Eye (tissue), 1 donor: ENCODE data around the gene CUL7.
"Not testable (repeated sequence)": the region's sequence is repeated elsewhere in the genome, so short reads cannot be mapped to it uniquely, and the experiment has no call there.

Experiments
- DNase-seq: peaks from one replicate; pipeline ENCODE4 v3.0.0-alpha.2; 2015

Gene CUL7

GRCh38 chr6:43053545-43054205 lies at the start of gene CUL7:
CUL7 (minus strand) TSS chr6:43053851; CDS start chr6:43052788, 1,063 bp downstream.
- peak; percentile 96 for DNase-seq

DNA sequence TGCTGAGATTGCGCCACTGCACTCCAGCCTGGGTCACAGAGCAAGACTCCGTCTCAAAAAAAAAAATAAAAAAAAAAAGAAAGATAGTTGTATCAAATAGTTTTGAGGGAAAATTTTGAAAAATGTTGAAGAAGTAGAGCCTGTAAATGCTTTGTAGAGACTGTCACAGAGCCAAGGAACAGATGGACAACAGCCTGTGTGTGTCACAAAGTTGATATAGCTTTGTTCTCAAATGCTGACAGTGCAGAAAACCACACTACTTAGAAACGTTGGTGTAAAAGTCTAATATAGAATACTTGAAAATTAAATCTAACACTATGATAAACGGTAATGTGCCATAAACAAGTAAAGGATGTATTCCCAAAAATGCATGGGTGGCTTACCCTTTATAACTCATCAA lies 47.8 kb upstream of the CUL7 start:
- DNase-seq: no peak

GRCh38 chr6:43097502-43097901 lies 43.9 kb upstream of the CUL7 start:
- DNase-seq: no peak

DNA sequence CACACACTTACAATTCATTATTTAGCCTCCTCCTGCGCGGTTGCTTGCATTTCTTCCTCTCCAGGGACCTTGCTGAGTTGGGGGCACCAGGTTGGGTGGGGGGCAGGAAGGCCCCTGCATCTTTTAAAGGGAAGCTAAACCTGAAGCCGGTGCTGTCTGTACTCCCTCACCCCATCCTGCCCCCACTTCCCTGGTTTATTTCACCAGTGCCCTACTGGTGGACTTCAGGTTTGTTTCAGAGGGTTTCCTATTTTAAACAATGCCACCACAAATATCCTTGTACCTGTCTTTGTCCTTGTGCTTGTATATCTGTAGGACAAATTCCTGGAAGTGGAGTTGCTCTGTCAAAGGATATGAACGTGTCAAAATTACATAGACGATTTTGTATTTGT lies 43.4 kb upstream of the CUL7 start:
- DNase-seq: no peak

- DNase-seq: peak; percentile 66
Measured at GRCh38 chr6:43096451-43097097, 42.9 kb upstream of the CUL7 start.

- no peak for DNase-seq
Measured at GRCh38 chr6:43095939-43096338, 42.3 kb upstream of the CUL7 start.

- peak; percentile 54 for DNase-seq
Measured at GRCh38 chr6:43093436-43094289, 40.0 kb upstream of the CUL7 start.

- no peak for DNase-seq
Measured at GRCh38 chr6:43092635-43093034, 39.0 kb upstream of the CUL7 start.

- no peak for DNase-seq
Measured at GRCh38 chr6:43091436-43091991, 37.9 kb upstream of the CUL7 start.

DNA sequence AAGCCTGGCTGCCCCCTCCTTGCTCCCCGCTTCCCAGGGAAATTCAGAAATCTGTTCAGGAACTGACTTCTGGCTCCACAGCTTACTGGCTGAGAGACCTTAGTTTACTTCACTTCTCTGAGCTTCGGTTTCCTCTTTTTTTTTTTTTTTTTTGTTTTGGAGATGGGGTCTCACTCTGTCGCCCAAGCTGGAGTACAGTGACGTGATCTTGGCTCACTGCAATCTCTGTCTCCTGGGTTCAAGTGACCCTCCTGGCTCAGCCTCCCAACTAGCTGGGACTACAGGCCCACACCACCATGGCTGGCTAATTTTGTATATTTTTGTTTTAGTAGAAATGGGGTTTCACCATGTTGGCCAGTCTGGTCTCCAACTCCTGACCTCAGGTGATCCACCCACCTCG lies 37.4 kb upstream of the CUL7 start:
- DNase-seq: no peak

DNA sequence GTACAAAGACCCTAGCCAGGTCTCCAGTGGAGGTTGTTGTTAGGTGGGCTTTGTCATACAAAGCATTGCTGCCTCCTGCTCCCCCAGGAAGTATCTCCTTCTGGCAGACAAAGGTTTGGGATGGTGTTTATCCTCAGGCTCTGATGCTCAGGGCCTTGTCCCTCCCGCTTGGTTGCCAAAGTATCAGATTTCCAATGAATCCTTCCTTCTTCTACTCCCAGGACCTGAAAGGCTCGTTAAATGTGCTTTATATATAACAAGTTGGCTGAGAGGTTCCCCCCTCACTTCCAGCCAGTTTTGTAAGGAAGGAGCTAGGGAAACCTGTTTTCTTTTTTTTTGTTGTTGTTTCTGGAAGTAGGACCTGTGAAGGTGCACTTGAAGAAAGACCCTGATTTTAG lies 36.9 kb upstream of the CUL7 start:
- peak; percentile 57 for DNase-seq

DNA sequence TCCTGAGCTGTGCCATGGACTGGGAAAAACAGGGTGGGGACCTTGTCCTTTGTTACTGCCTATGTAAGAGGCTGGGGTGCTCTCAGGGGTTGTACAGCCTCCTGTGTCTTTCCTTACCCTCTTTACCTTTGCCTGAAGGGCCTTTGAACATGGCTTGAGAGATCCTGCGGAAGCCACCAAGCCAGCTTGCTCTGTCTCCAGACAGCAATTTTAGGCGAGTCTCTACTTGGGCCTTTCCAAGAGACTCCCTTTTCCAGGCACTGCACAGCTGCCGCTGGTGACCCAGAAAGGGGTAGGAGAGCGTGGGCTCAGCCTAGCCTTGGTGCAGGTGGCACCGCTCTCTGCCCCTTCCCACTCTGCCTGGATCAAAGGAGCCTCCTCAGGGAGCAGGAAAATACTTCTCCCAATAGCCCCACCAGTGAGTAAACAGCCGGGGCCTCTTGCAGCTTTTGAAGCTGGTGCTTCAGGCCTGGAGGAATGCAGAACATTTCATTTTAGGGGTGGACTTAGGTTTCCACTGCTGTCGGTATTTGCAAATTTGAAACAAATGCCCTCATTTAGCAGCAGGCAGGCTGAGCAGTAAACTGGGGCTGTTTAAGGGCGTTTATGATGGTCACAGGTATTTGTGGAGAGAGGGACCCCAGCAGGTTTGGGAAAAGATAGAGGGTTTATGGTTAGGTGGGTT lies 36.4 kb upstream of the CUL7 start:
- DNase-seq: peak; percentile 62

DNA sequence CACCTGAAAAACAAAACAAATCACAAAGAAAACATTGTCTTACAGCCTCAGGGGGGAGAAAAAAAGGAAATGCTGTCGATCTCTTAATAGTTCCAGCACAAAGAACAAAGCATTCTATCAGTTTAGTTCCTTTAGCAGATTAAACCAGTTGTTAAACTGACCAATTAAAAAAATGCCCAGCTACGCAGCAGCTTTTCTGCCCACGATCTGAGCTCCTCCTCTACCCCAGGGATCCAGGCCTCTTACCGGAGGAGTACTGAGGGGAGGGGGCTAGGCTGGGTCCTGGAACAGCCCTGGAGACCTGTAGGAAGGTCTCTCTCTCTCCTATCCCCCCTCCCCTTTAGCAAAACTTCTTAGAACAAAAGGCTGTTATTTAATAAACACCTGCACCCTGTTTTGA lies 35.8 kb upstream of the CUL7 start:
- peak; percentile 76 for DNase-seq

DNA sequence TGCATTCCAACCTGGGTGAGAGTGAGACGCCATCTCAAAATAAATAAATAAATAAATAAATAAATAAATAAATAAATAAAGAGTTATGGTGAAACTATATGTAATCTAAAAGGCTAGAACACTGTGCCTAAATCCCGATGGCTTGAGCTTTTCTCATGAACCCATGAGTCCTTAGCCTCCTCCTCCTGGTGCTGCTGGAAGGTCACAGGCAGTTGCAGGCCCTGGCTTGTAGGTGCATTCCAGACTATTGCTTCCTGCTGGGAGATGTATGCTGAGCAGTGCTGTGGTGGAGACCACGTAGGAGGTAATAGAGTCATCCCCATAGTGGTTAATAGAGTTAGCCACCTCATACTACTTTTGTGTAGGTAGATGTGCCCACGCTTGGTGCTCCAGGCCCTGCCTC lies 35.0 kb upstream of the CUL7 start:
- DNase-seq: peak; percentile 31

GRCh38 chr6:43086022-43086658 lies 32.5 kb upstream of the CUL7 start:
- no peak for DNase-seq

GRCh38 chr6:43082806-43083655 lies 29.4 kb upstream of the CUL7 start:
- DNase-seq: no peak

GRCh38 chr6:43081922-43082321 lies 28.3 kb upstream of the CUL7 start:
- DNase-seq: not testable (repeated sequence)

DNA sequence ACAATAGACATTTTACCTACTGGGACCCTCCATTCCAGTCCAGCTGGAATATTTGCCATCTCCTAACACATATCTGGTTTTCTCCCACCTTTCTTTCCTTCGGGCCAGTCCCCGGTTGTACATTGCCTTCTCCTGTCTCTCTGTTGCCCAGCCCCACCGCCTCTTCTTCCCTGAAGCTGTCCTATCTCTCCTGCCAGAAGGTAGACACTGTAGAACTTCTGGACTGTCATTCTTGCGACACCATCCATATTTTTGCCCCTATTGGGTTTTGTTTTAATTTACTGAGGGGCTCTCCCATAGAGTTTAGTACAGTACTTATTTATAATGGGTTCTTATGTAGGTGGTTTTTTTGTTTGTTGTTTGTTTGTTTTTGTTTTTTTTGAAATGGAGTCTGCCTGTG lies 27.4 kb upstream of the CUL7 start:
- no peak for DNase-seq

DNA sequence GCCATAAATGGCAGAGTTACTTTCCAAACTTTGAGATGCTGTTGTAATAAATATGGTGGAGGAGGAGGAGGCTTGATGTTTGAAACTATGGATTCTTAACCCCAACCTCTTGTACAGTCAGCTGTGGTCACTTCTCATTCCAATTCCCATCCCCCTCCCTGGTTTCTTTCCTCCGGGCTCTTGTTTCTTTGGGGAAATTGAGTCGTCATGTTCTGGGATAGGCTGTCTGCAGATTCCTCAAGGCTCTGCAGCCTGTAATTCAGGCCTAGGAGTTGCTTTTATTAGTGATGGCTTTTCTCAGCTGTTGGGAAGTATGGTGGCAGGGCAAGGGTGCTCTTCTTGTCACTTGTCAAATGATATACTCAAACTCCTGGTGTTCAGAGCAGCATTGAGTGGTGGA lies 25.0 kb upstream of the CUL7 start:
- no peak for DNase-seq

GRCh38 chr6:43077981-43078511 lies 24.4 kb upstream of the CUL7 start:
- peak; percentile 25 for DNase-seq

DNA sequence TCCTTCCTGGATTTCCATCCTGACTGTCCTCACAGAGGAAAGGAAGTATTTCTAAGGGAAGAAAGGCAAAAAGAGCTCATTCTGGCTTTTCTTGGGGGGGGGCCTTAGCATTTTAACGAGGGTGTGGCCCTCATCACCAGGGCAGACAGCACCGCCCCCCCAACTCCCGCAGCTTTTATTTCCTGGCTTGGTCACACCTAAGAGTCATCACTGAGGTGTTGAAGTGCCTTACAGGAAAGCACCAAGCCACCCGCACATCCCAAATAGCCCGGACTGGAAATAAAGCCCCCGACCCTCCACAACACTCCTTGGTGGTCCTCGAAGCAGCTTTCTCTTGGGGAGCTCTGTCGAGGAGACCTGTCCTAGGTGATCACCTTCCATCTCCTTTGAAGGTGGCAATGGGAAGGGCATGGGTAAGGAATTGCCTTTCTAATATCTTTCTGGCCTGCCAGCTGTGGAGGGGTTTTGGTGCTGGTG lies 23.7 kb upstream of the CUL7 start:
- DNase-seq: no peak
